ENCODE measurements around the gene TSC22D3. TPM values are rescaled to one million over a fixed set of nuclear protein-coding genes. Genes with fewer than 3 reads are reported as not detected.

TSC22D3 gene
- total RNA-seq, 4 donors from 2014 or later, result 1,744 to 2,802 (median 2,261) TPM

DNA sequence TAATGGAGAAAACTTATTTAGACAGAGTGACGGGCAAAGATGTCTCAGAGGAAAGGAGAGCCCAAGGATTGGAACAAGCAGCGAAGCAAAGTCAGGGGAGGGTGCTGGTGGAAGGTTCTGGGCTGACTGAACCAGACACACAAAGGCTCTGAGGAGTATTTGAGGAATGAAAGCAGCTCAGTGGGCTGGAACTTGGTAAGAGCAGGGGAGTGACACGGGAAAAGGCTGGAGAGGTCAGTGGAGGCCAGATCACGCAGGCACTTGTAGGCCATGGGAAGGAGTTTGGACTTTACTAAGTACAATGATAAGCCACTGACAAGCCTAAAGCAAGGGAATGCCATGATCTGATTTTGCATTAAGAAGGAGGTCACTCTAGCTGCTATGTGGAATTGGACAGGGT, 71.4 kb downstream of the TSC22D3 start:
- Histone ChIP-seq H3K4me1 (peaks cover 0 to 25% (median 15%) of the 10 kb centered on the region in 4 donors), H3K27me3 (peaks cover 0 to 7% of the 10 kb centered on the region in 2 donors)

DNA sequence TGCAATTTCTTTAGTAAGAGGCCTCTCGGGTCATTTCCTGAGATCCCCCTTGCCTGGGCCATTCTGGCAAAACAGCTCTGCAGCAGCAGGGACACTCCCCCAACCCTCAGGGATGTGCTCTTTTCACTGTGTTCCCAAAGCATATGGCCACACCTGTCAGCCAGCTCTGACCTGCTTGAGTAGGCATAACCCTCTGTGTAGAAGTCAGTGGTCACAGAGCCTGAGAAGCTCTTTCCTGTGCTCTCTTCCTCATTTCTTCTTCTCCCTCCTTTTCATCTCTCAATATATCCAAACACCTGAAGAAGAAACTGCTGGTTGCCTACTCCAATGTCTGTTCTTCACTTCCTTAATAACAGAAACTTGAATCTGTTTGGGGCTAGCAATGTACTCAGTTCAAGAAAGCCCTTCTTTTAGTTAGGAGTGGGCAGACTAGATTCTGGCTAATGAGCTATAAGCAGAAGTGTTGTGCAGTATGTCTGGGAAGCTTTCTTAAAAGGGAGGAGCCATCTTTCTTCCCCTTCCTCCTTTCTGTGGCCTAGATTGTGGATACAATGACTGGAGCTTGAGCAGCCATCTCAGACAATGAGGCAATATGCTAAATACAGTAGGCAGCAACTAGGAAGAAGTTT, 74.0 kb downstream of the TSC22D3 start:
- peaks cover 0 to 29% (median 16%) of the 10 kb centered on the region in 4 donors for H3K4me1 ChIP-seq
- no peaks in the 10 kb centered on the region for H3K36me3 ChIP-seq
- H3K4me3 ChIP-seq, result no peak overlapping the region
- H3K27me3 ChIP-seq, result peaks cover 0 to 10% of the 10 kb centered on the region in 2 donors
- WGBS, 2 donors, result 82 to 90% methylated on average over 1 of the region's 1 CpG
- H3K9me3 ChIP-seq, result no peaks in the 10 kb centered on the region
- peak overlapping the region; percentile 81 to 93 (median 91) for H3K27ac ChIP-seq
- DNase-seq (ENCODE audit: low spot score in 2 of 2), result no peak
- TF ChIP-seq CTCF (IDR thresholded peaks at IDR 0.05), result no peak
- TF ChIP-seq POLR2A (IDR thresholded peaks at IDR 0.05), result no peak
- no peak for TF ChIP-seq EP300 (IDR thresholded peaks at IDR 0.05)

More for the DNA sequence above, 71.4 kb downstream of the TSC22D3 start:
- peak overlapping the region in 1 of 4 donors; percentile 63 for H3K27ac ChIP-seq
- H3K9me3 ChIP-seq, result no peaks in the 10 kb centered on the region
- H3K36me3 ChIP-seq, result no peaks in the 10 kb centered on the region
- TF ChIP-seq EP300 (IDR thresholded peaks at IDR 0.05) (no peak), CTCF (IDR thresholded peaks at IDR 0.05) (no peak), POLR2A (IDR thresholded peaks at IDR 0.05) (no peak)
- no peak for DNase-seq (ENCODE audit: low spot score in 2 of 2)
- WGBS, 2 donors, result 72 to 84% methylated on average over 4 of the region's 4 CpGs
- no peak overlapping the region for H3K4me3 ChIP-seq

- Histone ChIP-seq H3K4me1 (peaks cover 0 to 29% (median 16%) of the 10 kb centered on the region in 4 donors), H3K9me3 (no peaks in the 10 kb centered on the region), H3K27ac (peak overlapping the region; percentile 81 to 93 (median 91)), H3K4me3 (no peak overlapping the region), H3K27me3 (peaks cover 0 to 10% of the 10 kb centered on the region in 2 donors), H3K36me3 (no peaks in the 10 kb centered on the region)
- DNase-seq (ENCODE audit: low spot score in 2 of 2), result no peak
- TF ChIP-seq CTCF (IDR thresholded peaks at IDR 0.05) (no peak), EP300 (IDR thresholded peaks at IDR 0.05) (no peak), POLR2A (IDR thresholded peaks at IDR 0.05) (no peak)
Measured at GRCh38 chrX:107700790-107701189, 74.8 kb downstream of the TSC22D3 start.

- H3K4me3 ChIP-seq, result no peak overlapping the region
- WGBS, 2 donors, result 14 to 20% methylated on average over 4 of the region's 4 CpGs
- peaks cover 0 to 29% (median 16%) of the 10 kb centered on the region in 4 donors for H3K4me1 ChIP-seq
- H3K27ac ChIP-seq, result peak overlapping the region; percentile 81 to 93 (median 91)
- H3K27me3 ChIP-seq, result peaks cover 0 to 10% of the 10 kb centered on the region in 2 donors
- H3K9me3 ChIP-seq, result no peaks in the 10 kb centered on the region
- TF ChIP-seq POLR2A (IDR thresholded peaks at IDR 0.05) (peak; percentile 26 to 48), CTCF (IDR thresholded peaks at IDR 0.05) (peak in 1 of 5 experiments; percentile 13), EP300 (IDR thresholded peaks at IDR 0.05) (peak; percentile 96)
- DNase-seq (ENCODE audit: low spot score in 2 of 2), result peak in 1 of 2 donors; percentile 64
- H3K36me3 ChIP-seq, result no peaks in the 10 kb centered on the region
Measured at GRCh38 chrX:107700317-107700774, 75.2 kb downstream of the TSC22D3 start.

DNA sequence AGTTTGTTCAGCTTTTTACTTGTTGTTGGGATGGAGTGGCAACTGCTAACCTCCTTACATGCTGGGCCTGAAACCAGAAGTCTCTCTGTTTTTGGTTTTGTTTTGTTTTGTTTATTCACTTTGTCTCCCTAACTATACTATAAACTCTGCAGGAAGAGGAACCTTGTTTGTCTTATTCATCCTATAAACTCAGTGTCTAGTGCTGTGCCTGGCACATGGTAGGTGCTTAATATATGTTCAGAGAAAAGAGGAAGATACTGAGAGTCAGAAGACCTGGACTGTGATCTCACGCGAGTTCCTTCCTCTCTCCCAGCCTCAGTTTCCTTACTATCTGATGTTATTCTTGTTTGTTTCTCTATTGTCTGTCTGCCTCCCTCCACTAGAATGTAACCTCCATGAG, 76.0 kb downstream of the TSC22D3 start:
- DNase-seq (ENCODE audit: low spot score in 2 of 2), result no peak
- WGBS, 2 donors, result 77 to 89% methylated on average over 2 of the region's 2 CpGs
- H3K4me3 ChIP-seq, result no peak overlapping the region
- TF ChIP-seq POLR2A (IDR thresholded peaks at IDR 0.05) (no peak), EP300 (IDR thresholded peaks at IDR 0.05) (no peak), CTCF (IDR thresholded peaks at IDR 0.05) (no peak)
- peak overlapping the region; percentile 81 to 93 (median 88) for H3K27ac ChIP-seq
- H3K27me3 ChIP-seq, result peaks cover 0 to 10% of the 10 kb centered on the region in 2 donors
- H3K36me3 ChIP-seq, result no peaks in the 10 kb centered on the region
- H3K4me1 ChIP-seq, result peaks cover 0 to 29% (median 16%) of the 10 kb centered on the region in 4 donors
- no peaks in the 10 kb centered on the region for H3K9me3 ChIP-seq

All from tibial nerve (tissue), 4 donors.